ENCODE results near the gene CMA1.

- no peak for TF ChIP-seq CTCF (IDR thresholded peaks at IDR 0.05)
- no peak for TF ChIP-seq POLR2A (IDR thresholded peaks at IDR 0.05)
These were observed 24.3 kb downstream of the CMA1 start for GRCh38 chr14:24483604-24484252.
